ENCODE results near the gene LSS. TPM values are rescaled to one million over a fixed set of nuclear protein-coding genes. Genes with fewer than 3 reads are reported as not detected.
A peak's percentile ranks its signal among the peaks of the same experiment; 100 is the strongest.

Gene LSS
- total and polyA plus RNA-seq, 8 donors = 16.1 to 34.1 (median 25.2) TPM

DNA sequence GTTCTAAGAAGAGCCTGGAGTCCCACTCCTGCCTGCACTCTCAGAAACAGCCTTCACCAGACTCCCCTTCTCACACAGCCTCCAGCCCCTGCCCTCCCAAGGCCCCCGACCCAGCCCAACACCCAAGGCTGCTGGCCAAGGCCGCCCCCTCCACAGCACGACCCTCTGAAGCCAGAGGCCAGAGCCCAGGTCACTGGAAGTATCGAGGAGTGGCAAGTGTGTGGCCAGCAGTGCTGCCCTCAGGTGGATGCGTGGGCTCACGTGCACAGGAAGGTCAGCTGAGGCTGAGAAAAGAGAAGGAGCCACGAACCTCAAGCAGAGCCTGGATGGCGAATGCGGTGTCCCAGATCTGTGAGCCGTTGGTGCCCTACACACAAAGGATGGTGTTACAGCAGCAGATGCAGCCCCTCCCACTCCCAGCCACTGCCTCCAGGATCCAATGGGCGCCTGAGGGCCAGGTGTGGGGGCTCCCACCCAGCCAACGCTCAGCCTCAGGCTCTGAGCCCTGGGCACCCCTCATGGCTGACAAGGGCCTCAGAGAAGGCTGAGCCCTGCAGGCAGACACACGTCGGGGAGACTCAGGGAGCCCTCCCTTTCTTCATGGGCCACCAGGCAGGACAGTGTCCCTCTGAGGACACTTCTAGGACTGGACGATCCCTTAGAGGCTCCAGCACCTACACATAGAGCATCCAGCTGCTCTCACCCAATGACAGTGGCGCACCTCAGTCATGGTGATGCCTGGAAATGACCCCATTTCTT lies 18.0 kb downstream of the LSS start:
- H3K9me3 ChIP-seq = no peaks in the 10 kb centered on the region
- H3K27me3 ChIP-seq = no peaks in the 10 kb centered on the region
- ATAC-seq = no peak
- H3K4me3 ChIP-seq = no peak overlapping the region
- intact Hi-C loops (cut with DNase I) = no loop called here
- peak in 1 of 6 donors; percentile 46 for DNase-seq
- no peak for FAIRE-seq
- no peak overlapping the region for H3K27ac ChIP-seq
- 87 to 93% methylated on average over 15 to 16 of the region's 16 CpGs for WGBS, 2 donors
- TF ChIP-seq, protein P1, sequence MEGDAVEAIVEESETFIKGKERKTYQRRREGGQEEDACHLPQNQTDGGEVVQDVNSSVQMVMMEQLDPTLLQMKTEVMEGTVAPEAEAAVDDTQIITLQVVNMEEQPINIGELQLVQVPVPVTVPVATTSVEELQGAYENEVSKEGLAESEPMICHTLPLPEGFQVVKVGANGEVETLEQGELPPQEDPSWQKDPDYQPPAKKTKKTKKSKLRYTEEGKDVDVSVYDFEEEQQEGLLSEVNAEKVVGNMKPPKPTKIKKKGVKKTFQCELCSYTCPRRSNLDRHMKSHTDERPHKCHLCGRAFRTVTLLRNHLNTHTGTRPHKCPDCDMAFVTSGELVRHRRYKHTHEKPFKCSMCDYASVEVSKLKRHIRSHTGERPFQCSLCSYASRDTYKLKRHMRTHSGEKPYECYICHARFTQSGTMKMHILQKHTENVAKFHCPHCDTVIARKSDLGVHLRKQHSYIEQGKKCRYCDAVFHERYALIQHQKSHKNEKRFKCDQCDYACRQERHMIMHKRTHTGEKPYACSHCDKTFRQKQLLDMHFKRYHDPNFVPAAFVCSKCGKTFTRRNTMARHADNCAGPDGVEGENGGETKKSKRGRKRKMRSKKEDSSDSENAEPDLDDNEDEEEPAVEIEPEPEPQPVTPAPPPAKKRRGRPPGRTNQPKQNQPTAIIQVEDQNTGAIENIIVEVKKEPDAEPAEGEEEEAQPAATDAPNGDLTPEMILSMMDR (IDR thresholded peaks at IDR 0.05) = no peak
- H3K36me3 ChIP-seq = peaks cover 0 to 11% (median 3%) of the 10 kb centered on the region in 3 donors
- no peaks in the 10 kb centered on the region for H3K4me1 ChIP-seq

DNA sequence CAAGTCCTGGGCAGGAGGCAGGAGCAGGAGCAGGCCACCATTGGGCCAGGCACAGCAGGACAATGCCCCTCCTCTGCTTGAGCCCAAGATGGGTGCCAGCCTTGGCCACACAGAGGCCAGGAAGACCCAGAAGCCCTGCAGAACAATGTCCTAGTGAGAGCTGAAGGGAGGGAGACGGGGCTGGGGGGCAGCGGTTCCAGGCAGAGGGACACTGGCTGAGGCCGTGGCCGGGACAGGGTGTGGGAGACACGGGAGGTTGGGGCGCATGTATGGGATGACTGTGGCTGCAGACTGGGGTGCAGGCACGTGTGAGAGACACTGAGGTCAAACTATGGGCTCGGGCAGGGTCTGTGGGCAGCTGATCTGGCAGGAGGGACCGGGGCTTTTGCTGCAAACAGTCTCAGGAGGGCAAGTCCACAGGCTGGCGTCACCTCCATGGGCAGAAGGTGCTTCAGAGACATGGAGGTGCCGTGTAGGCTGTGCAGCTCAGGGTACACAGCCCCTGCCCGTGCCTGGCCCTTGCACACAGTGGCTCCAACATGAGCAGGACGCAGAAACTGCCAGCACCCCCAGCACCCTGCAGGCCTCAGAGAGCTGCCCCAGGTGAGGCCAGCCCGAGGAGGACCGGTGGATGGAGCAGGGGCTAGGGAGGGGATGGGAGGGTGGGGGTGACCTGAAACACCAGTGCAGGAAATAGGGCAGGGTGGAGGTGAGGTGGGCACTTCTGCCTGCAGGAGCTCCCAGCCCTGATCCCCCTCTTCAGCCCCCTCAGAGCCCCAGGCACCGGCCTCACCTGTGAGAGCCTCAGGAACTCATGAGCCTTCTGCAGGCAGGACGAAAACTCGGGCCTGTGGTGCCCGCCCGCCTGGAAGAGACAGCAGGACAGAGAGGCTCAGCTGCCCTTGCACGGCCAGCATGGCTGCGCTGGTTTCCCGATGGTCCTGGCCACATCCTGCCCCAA lies 19.5 kb downstream of the LSS start:
- Histone ChIP-seq H3K4me3 (no peak overlapping the region), H3K36me3 (peaks cover 0 to 11% (median 11%) of the 10 kb centered on the region in 3 donors), H3K4me1 (no peaks in the 10 kb centered on the region), H3K27ac (no peak overlapping the region), H3K9me3 (no peaks in the 10 kb centered on the region), H3K27me3 (no peaks in the 10 kb centered on the region)
- intact Hi-C loops (cut with DNase I) = no loop called here
- 93 to 94% methylated on average over 23 of the region's 23 CpGs for WGBS, 2 donors
- TF ChIP-seq, protein P1 (IDR thresholded peaks at IDR 0.05) = no peak
- ATAC-seq (no peak), DNase-seq (peak in 2 of 6 donors; percentile 44 to 63), FAIRE-seq (no peak)

DNA sequence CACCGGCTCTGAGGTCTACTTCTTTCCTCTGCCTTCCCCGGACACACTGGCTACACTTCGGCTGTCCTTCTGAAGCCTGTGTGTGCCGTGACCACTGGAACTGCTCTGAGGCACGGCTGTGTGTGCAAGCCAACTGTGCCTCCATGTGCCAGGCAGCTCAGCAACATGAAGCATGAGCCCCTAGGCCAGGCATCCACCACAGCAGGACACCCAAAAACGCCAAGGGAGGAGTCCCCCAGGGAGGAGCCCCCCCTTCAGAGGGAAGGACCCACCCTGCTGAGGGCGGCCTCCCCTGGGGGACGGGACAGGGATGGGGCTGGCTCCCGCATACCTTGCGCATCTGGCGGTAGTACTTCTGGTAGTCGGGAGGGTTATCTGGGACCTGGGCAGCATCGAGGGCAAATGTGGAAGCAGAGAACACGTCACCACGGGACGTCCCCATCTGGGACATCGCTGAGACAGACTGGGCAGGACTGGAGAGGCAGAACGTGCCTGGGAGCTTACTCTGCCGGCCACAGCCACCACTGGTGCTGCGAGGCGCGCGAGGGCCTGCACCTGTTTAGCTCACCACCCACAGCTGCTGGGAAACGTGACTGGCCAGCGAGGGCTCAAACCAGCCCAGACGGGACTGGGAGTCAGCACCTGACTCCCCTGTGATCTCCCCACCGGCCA lies 20.5 kb downstream of the LSS start:
- H3K27me3 ChIP-seq = no peaks in the 10 kb centered on the region
- H3K4me1 ChIP-seq = no peaks in the 10 kb centered on the region
- 91 to 95% methylated on average over 23 to 27 of the region's 27 CpGs for WGBS, 2 donors
- no peak for FAIRE-seq
- no peak overlapping the region for H3K4me3 ChIP-seq
- H3K9me3 ChIP-seq = no peaks in the 10 kb centered on the region
- H3K27ac ChIP-seq = no peak overlapping the region
- peak in 1 of 6 donors; percentile 60 for DNase-seq
- no peak for ATAC-seq
- TF ChIP-seq, protein P1 (IDR thresholded peaks at IDR 0.05) = no peak
- H3K36me3 ChIP-seq = peaks cover 0 to 11% (median 11%) of the 10 kb centered on the region in 3 donors
- intact Hi-C loops (cut with DNase I) = no loop called here

DNA sequence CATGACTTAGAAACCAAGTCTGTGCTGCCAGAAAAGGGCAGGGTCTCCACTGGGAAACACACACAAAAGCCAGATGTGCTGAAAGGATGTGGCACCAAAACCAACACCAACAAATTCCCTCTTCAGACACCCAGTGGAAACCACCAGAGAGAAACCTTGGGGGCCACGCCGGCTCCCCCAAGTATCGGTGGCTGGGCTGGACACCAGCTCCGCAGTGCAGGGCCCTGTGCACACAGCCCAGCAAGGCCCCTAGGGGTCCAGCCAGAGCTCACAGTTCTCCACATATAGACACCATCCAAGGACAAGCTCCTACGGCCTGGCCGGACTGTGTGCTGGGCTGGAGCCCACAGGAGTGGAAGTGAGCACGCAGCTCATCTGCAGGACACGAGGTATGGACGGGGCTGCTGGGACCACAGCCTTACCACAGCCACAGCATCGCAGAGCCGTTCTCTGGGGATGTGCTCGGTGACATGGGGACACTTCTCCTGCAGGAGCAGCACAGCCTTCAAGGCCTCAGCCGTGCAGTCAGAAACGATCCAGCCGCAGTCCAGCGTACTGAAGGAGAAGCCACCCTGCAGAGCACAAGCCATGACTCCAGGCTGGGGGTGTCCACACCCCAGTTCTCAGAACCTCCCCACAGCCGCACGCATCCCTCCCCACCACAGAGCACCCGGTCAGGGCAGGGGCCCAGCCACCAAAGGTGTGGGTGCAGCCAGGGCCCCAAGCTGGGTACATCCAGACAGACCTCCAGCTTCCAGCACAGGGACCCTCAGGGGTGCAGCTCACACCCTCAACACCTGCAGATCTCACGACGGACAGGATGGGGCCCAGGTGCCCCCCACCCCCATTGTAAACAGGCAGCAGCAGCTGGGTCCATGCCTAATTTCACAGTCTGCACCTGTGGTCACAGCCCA lies 21.3 kb downstream of the LSS start:
- peaks cover 0 to 11% (median 11%) of the 10 kb centered on the region in 3 donors for H3K36me3 ChIP-seq
- no peaks in the 10 kb centered on the region for H3K9me3 ChIP-seq
- TF ChIP-seq, protein P1 (IDR thresholded peaks at IDR 0.05) = no peak
- no peaks in the 10 kb centered on the region for H3K4me1 ChIP-seq
- H3K4me3 ChIP-seq = no peak overlapping the region
- WGBS, 2 donors = 93 to 94% methylated on average over 21 of the region's 21 CpGs
- DNase-seq (peak in 2 of 6 donors; percentile 39 to 50), FAIRE-seq (no peak), ATAC-seq (no peak)
- H3K27ac ChIP-seq = no peak overlapping the region
- H3K27me3 ChIP-seq = no peaks in the 10 kb centered on the region
- intact Hi-C loops (cut with DNase I) = no loop called here

Data from pancreas (tissue), 10 donors.